ENCODE measurements around the gene CCDC159. TPM values are rescaled to one million over a fixed set of nuclear protein-coding genes. Genes with fewer than 3 reads are reported as not detected.
"Not testable (repeated sequence)": the region's sequence is repeated elsewhere in the genome, so short reads cannot be mapped to it uniquely, and the experiment has no call there.

The CCDC159 gene, protein sequence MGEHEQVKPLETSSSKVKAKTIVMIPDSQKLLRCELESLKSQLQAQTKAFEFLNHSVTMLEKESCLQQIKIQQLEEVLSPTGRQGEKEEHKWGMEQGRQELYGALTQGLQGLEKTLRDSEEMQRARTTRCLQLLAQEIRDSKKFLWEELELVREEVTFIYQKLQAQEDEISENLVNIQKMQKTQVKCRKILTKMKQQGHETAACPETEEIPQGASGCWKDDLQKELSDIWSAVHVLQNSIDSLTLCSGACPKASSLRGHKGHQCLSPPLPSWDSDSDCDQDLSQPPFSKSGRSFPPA
- 25.6 TPM for total RNA-seq

GRCh38 chr19:11346104-11346940, at the start of gene CCDC159, which contains the start of gene TMEM205:
TSS of gene CCDC159 (plus strand) at chr19:11346519. CDS start at chr19:11346607, 88 bp downstream.
TSS of gene TMEM205 (minus strand) at chr19:11346268. CDS start at chr19:11345619, 649 bp downstream.
- ATAC-seq (peak; percentile 88), DNase-seq (ENCODE audit: low spot score) (peak; percentile 99)

GRCh38 chr19:11299946-11300810, 46.1 kb upstream of the CCDC159 start:
- DNase-seq (ENCODE audit: low spot score) = no peak
- no peak for ATAC-seq

DNA sequence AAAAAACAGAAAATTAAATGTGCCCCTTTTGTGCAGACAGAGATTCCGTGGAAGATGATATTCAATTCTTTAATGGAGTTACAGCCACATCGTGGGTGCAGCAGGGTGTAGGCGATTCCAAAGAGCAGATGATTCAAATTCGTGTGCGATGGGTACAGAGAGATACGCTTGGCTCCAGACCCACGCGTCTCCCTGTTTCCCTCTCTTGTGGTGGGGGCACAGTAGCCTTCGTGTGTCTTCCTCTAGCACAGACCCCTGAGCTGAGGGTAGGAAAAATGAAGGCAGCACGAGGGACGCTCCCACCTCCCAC, 45.6 kb upstream of the CCDC159 start:
- DNase-seq (ENCODE audit: low spot score) (no peak), ATAC-seq (no peak)

DNA sequence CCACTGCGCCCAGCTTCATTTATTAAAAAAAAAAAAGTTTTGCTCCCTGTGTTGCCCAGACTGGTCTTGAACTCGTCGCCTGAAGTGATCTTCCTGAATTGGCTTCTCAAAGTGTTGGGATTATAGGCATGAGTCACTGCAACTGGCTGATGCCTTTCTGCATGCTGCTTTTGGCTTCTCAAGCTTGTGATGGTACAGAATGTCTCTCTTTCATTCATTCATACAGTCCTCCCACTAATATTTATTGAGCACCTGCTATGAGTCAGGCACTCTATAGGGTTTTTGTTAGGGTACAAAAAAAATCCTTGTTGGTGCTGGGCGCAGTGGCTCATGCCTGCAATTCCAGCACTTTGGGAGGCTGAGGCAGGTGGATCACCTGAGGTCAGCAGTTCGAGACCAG, 41.4 kb upstream of the CCDC159 start:
- DNase-seq (ENCODE audit: low spot score) = no peak
- no peak for ATAC-seq

DNA sequence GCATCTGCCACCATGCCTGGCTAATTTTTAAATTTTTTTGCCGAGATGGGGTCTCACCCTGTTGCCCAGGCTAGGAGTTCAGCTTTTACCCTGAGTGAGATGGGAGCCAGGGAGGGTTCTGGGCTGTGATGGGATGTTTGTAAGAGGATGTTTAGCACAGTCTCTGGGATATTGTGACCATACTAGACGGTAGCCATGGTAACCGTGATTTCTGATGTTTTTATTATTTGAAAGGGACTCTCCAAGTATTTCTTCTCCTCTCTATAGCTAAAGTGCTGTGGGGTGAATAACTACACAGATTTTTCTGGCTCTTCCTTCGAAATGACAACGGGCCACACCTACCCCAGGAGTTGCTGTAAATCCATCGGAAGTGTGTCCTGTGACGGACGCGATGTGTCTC, 40.0 kb upstream of the CCDC159 start:
- no peak for ATAC-seq
- no peak for DNase-seq (ENCODE audit: low spot score)

- DNase-seq (ENCODE audit: low spot score) = not testable (repeated sequence)
These were observed 25.9 kb upstream of the CCDC159 start for GRCh38 chr19:11320278-11320995.

DNA sequence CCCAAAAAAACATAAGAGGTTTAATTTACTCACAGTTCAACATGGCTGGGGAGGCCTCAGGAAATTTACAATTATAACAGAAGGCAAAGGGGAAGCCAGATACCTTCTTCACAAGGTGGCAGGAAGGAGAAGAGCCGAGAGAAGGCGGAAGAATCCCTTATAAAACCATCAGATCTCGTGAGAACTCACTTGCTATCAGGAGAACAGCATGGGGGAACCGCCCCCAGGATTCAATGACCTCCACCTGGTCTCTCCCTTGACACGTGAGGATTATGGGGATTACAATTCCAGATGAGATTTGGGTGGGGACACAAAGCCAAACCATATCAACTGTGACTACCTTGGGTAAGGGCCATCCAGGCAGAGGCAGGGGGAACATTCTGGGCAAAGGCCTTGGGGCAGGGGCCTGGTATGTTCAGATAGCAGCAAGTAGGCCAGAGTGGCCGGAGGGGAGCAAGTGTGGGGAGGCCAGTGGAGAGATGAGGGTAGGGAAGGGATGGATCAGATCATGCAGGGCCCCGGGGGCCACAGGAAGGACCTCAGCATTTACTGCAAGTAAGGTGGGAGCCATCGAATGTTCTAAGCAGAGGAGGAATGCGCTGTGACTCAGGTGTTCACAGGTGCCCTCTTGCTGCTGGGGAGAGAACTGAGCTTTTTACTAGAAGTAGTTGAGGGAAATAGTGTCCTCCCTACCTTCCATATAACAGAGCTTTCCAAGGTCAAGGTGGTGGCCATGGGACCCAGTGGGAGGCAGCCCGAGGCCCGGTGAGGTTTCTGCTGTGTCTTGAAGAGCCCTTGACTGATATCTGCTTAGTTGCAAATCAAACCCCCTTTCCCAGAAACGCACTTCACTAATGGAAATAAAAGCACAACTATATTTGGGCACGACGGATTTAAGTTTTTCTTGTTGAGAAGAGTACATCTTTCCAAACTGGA, 24.9 kb upstream of the CCDC159 start:
- no peak for DNase-seq (ENCODE audit: low spot score)

More at GRCh38 chr19:11320278-11320995, 25.9 kb upstream of the CCDC159 start:
- ATAC-seq = not testable (repeated sequence)

GRCh38 chr19:11322269-11323024, 23.9 kb upstream of the CCDC159 start:
- DNase-seq (ENCODE audit: low spot score) (no peak), ATAC-seq (no peak)

More for the DNA sequence above, 24.9 kb upstream of the CCDC159 start:
- ATAC-seq = no peak

GRCh38 chr19:11323601-11324078, 22.7 kb upstream of the CCDC159 start:
- ATAC-seq (no peak), DNase-seq (ENCODE audit: low spot score) (no peak)

GRCh38 chr19:11324079-11324661, 22.1 kb upstream of the CCDC159 start:
- peak; percentile 79 for DNase-seq (ENCODE audit: low spot score)
- peak; percentile 94 for ATAC-seq

GRCh38 chr19:11324748-11325389, 21.4 kb upstream of the CCDC159 start:
- no peak for DNase-seq (ENCODE audit: low spot score)
- no peak for ATAC-seq

- ATAC-seq = no peak
- DNase-seq (ENCODE audit: low spot score) = no peak
These were observed 20.8 kb upstream of the CCDC159 start for GRCh38 chr19:11325544-11325943.

DNA sequence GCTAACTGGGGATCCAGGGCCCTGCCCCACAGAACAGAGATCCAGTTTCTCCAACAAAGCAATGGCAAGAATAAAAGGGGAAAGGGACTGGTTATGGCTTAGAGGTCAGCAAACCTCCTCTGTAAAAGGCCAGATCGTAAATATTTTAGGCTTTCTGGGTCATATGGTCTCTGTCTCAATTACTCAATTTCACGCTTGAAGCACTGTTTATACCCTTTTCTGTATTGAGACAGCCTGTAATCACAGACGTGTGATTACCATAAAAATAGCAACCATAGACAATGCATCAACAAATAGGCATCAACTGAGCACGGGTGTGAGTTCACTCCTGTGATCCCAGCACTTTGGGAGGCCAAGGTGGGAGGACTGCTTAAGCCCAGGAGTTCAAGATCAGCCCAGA, 16.2 kb upstream of the CCDC159 start:
- ATAC-seq = no peak
- no peak for DNase-seq (ENCODE audit: low spot score)

- no peak for DNase-seq (ENCODE audit: low spot score)
- ATAC-seq = no peak
These were observed 14.8 kb upstream of the CCDC159 start for GRCh38 chr19:11331502-11331901.

GRCh38 chr19:11332822-11333221, 13.5 kb upstream of the CCDC159 start:
- DNase-seq (ENCODE audit: low spot score) (no peak), ATAC-seq (no peak)

GRCh38 chr19:11333838-11334237, 12.5 kb upstream of the CCDC159 start:
- ATAC-seq; DNase-seq (ENCODE audit: low spot score): not testable (repeated sequence)

DNA sequence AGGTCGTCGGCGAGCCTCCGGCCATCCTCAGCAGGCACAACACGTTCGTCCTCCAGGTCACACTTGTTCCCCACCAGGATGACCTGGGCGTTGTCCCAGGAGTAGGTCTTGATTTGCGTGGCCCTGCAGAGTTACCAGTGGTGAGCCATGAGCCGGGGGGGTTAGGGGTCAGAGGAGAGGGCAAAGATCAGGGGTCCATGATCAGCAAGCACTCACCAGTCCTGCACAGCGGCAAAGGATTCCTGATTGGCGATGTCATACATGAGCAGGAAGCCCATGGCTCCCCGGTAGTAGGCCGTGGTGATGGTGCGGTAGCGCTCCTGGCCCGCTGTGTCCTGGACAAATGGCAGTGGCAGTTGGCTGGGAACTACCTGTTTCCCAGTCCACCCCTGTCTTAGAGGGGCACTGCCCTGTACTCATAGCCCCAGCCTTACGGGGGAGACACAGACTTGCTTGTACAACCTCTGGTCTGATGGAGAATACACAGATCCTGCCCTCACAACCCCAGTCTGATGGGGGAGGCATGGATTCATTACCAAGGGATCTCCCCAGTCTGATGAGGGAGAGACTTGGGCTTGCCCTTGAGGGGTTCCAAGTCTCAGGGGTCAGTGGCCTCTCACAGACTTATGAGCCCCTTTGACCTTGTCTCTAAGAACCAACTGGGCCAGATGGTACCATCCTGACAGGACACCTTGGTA, 10.7 kb upstream of the CCDC159 start:
- ATAC-seq (no peak), DNase-seq (ENCODE audit: low spot score) (no peak)

Data from left lobe of liver (tissue), 2 donors.